CD14-positive monocyte (primary cell): Measurements from ENCODE around the gene PABPN1L. TPM values are rescaled to one million over a fixed set of nuclear protein-coding genes. Genes with fewer than 3 reads are reported as not detected.

ENCODE experiments used
- DNase-seq, 3 donors: peaks; one replicate each; pipeline ENCODE4 v3.0.0-alpha.2; 2011 to 2022
- H2AFZ ChIP-seq: 2 replicates; pipeline ENCODE4 v1.6.0; 2012; ENCODE audit warnings: mild to moderate bottlenecking, low read depth, low read length, inconsistent platforms; ENCODE audit not compliant: insufficient read depth, poor library complexity, severe bottlenecking
- H3K27ac ChIP-seq, 2 donors: 1 replicate in 1 of 2; 2 replicates in 1 of 2; pipeline ENCODE4 v1.5.1; 2012 to 2013; ENCODE audit warnings: low read length in 2 of 2, control low read depth in 1 of 2, inconsistent platforms in 1 of 2, low read depth in 1 of 2, mild to moderate bottlenecking in 1 of 2
- H3K27me3 ChIP-seq, 2 donors: one replicate each; pipeline versions ENCODE4 v1.6.0 to v1.6.1; 2011 to 2013; ENCODE audit warnings: low read length in 2 of 2; ENCODE audit not compliant: control insufficient read depth in 2 of 2, insufficient read depth in 2 of 2
- H3K36me3 ChIP-seq, 2 donors: replicated peaks in 1 of 2; 1 replicate in 1 of 2; 2 replicates in 1 of 2; pipeline versions ENCODE4 v1.5.1 to v1.6.1; 2012 to 2013; ENCODE audit warnings: low read length in 2 of 2, control low read depth in 1 of 2, inconsistent platforms in 1 of 2, mild to moderate bottlenecking in 1 of 2; ENCODE audit not compliant: insufficient read depth in 2 of 2, control insufficient read depth in 1 of 2
- H3K4me1 ChIP-seq, 2 donors: 1 replicate in 1 of 2; 2 replicates in 1 of 2; pipeline versions ENCODE4 v1.5.1 to v1.6.1; 2012 to 2013; ENCODE audit warnings: low read length in 2 of 2, control low read depth in 1 of 2, inconsistent platforms in 1 of 2, mild to moderate bottlenecking in 1 of 2, moderate library complexity in 1 of 2; ENCODE audit not compliant: insufficient read depth in 2 of 2, control insufficient read depth in 1 of 2
- H3K4me2 ChIP-seq: replicated peaks from 2 replicates; pipeline ENCODE3; 2012; ENCODE audit warnings: low read length, moderate library complexity, mild to moderate bottlenecking; ENCODE audit not compliant: poor library complexity, severe bottlenecking; ENCODE audit errors: extremely low read depth
- H3K4me3 ChIP-seq, 3 experiments: fragments of 200-600 bp in 1 of 3; sonication (generic) in 1 of 3; replicated peaks in 1 of 3; 1 replicate in 2 of 3; 2 replicates in 1 of 3; pipeline ENCODE4 v1.5.1; 2011 to 2013; ENCODE audit warnings: low read length in 3 of 3, mild to moderate bottlenecking in 3 of 3, control low read depth in 2 of 3, low read depth in 2 of 3, inconsistent platforms in 1 of 3, moderate library complexity in 1 of 3
- H3K79me2 ChIP-seq: 2 replicates; pipeline ENCODE4 v1.6.0; 2012; ENCODE audit warnings: mild to moderate bottlenecking, control low read depth, inconsistent platforms, low read length, moderate library complexity; ENCODE audit not compliant: insufficient read depth
- H3K9ac ChIP-seq: 2 replicates; pipeline ENCODE4 v1.6.0; 2017; ENCODE audit warnings: low read length, mild to moderate bottlenecking; ENCODE audit not compliant: insufficient read depth, poor library complexity, severe bottlenecking
- H3K9me3 ChIP-seq, 2 donors: replicated peaks in 1 of 2; 1 replicate in 1 of 2; 2 replicates in 1 of 2; pipeline versions ENCODE4 v1.5.1 to v1.6.1; 2012 to 2013; ENCODE audit warnings: low read length in 2 of 2, control low read depth in 1 of 2; ENCODE audit not compliant: control insufficient read depth in 1 of 2, insufficient read depth in 1 of 2
- H4K20me1 ChIP-seq: 2 replicates; pipeline ENCODE4 v1.6.0; 2012; ENCODE audit warnings: mild to moderate bottlenecking, low read length, control low read depth, moderate library complexity; ENCODE audit not compliant: insufficient read depth
- H3K27ac Mint-ChIP-seq, 7 donors: one replicate each; pipeline ENCODE4 v1.8.0; 2020; ENCODE audit warnings: mild to moderate bottlenecking in 7 of 7, mixed read lengths in 7 of 7, moderate library complexity in 6 of 7, inconsistent platforms in 2 of 7
- H3K27me3 Mint-ChIP-seq, 3 donors: one replicate each; pipeline ENCODE4 v1.8.0; 2021 to 2022; ENCODE audit warnings: low read depth in 3 of 3, mild to moderate bottlenecking in 3 of 3, mixed read lengths in 3 of 3, moderate library complexity in 3 of 3, inconsistent platforms in 1 of 3
- H3K36me3 Mint-ChIP-seq, 2 donors: one replicate each; pipeline ENCODE4 v1.8.0; 2020; ENCODE audit warnings: mixed read lengths in 2 of 2, inconsistent platforms in 1 of 2, mild to moderate bottlenecking in 1 of 2
- H3K4me1 Mint-ChIP-seq: one replicate; pipeline ENCODE4 v1.8.0; 2020; ENCODE audit warnings: mild to moderate bottlenecking, mixed read lengths
- H3K4me3 Mint-ChIP-seq, 2 donors: one replicate each; pipeline ENCODE4 v1.8.0; 2020; ENCODE audit warnings: mild to moderate bottlenecking in 2 of 2, mixed read lengths in 2 of 2, moderate library complexity in 1 of 2
- H3K9me3 Mint-ChIP-seq, 7 donors: one replicate each; pipeline ENCODE4 v1.8.0; 2020 to 2022; ENCODE audit warnings: mixed read lengths in 7 of 7, mild to moderate bottlenecking in 6 of 7, moderate library complexity in 6 of 7, inconsistent platforms in 2 of 7
- WGBS: methylation state at CpG from one replicate; pipeline ENCODE4 v1.1.5; 2013; ENCODE audit warnings: missing lambda C conversion rate; ENCODE audit not compliant: insufficient coverage; 5-methylcytosine and 5-hydroxymethylcytosine counted together
- intact Hi-C, 2 donors: fragments of 100-400 bp; cut with micrococcal nuclease; formaldehyde crosslinking; loops; one replicate each; pipeline versions ENCODE4 v1.15.0 to v1.15.1; 2023
- polyA plus RNA-seq, 3 donors: library from polyadenylated mRNA; depleted of rRNA in 1 of 3; unstranded in 2 of 3; stranded (reverse) in 1 of 3; fragments of 300-500 nt in 2 of 3; fragments of >200 nt in 1 of 3; fragmentation: Illumina TruSeq in 2 of 3; gene quantifications; 1 replicate in 2 of 3; 2 replicates in 1 of 3; pipeline ENCODE4 v1.2.3, GENCODE V29; 2012 to 2021
- TF ChIP-seq, protein P1 (sequence below): fragments of 200-600 bp; IDR thresholded peaks from one replicate; pipeline ENCODE4 v1.8.0; 2022; ENCODE audit warnings: antibody characterized with exemption, mild to moderate bottlenecking

Gene PABPN1L
- polyA plus RNA-seq, 3 donors = 0.39 TPM; not detected in 2

- Mint-ChIP-seq H3K27ac (no peak overlapping the region), H3K27me3 (peaks cover 0 to 3% (median 0%) of the 10 kb centered on the region in 3 donors), H3K9me3 (peaks cover 13 to 23% (median 14%) of the 10 kb centered on the region in 7 donors), H3K36me3 (peaks cover 47 to 84% of the 10 kb centered on the region in 2 donors), H3K4me1 (no peaks in the 10 kb centered on the region), H3K4me3 (no peak overlapping the region)
- intact Hi-C loops = no loop called here
- Histone ChIP-seq H3K4me1 (no peaks in the 10 kb centered on the region), H3K36me3 (peaks cover 77 to 83% of the 10 kb centered on the region in 2 donors), H3K27me3 (no peaks in the 10 kb centered on the region), H3K4me2 (no peak overlapping the region), H3K9ac (no peak overlapping the region), H3K4me3 (no peak overlapping the region), H2AFZ (no peak overlapping the region), H3K27ac (no peak overlapping the region), H3K79me2 (no peaks in the 10 kb centered on the region), H4K20me1 (peaks cover 96% of the 10 kb centered on the region), H3K9me3 (peaks cover 9 to 20% of the 10 kb centered on the region in 2 donors)
- no peak for DNase-seq
- over 99% methylated on average over 23 of the region's 28 CpGs for WGBS
- TF ChIP-seq, protein P1, sequence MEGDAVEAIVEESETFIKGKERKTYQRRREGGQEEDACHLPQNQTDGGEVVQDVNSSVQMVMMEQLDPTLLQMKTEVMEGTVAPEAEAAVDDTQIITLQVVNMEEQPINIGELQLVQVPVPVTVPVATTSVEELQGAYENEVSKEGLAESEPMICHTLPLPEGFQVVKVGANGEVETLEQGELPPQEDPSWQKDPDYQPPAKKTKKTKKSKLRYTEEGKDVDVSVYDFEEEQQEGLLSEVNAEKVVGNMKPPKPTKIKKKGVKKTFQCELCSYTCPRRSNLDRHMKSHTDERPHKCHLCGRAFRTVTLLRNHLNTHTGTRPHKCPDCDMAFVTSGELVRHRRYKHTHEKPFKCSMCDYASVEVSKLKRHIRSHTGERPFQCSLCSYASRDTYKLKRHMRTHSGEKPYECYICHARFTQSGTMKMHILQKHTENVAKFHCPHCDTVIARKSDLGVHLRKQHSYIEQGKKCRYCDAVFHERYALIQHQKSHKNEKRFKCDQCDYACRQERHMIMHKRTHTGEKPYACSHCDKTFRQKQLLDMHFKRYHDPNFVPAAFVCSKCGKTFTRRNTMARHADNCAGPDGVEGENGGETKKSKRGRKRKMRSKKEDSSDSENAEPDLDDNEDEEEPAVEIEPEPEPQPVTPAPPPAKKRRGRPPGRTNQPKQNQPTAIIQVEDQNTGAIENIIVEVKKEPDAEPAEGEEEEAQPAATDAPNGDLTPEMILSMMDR = no peak
Observed at GRCh38 chr16:88885693-88886280, 19.3 kb upstream of the PABPN1L start.

GRCh38 chr16:88884569-88885271 is 18.3 kb upstream of the PABPN1L start:
- no peak overlapping the region for H3K4me3 ChIP-seq
- H3K9ac ChIP-seq = no peak overlapping the region
- no peaks in the 10 kb centered on the region for H3K79me2 ChIP-seq
- H3K27me3 ChIP-seq = no peaks in the 10 kb centered on the region
- H3K9me3 ChIP-seq = peaks cover 0 to 9% of the 10 kb centered on the region in 2 donors
- no peak overlapping the region for H3K27ac ChIP-seq
- DNase-seq = no peak
- peaks cover 96% of the 10 kb centered on the region for H4K20me1 ChIP-seq
- H2AFZ ChIP-seq = no peak overlapping the region
- Mint-ChIP-seq H3K4me3 (no peak overlapping the region), H3K36me3 (peaks cover 44 to 82% of the 10 kb centered on the region in 2 donors), H3K27me3 (no peaks in the 10 kb centered on the region), H3K27ac (peak overlapping the region in 1 of 7 donors; percentile 36), H3K4me1 (no peaks in the 10 kb centered on the region), H3K9me3 (peaks cover 2 to 12% (median 4%) of the 10 kb centered on the region in 7 donors)
- no peaks in the 10 kb centered on the region for H3K4me1 ChIP-seq
- H3K36me3 ChIP-seq = peaks cover 77 to 83% of the 10 kb centered on the region in 2 donors
- intact Hi-C loops = no loop called here
- TF ChIP-seq, protein P1 = no peak
- no peak overlapping the region for H3K4me2 ChIP-seq
- WGBS = 97% methylated on average over 38 of the region's 39 CpGs
